Neuronal stem cell (in vitro differentiated cells): ENCODE measurements around the gene TNFSF18.

Experiments
- DNase-seq: peaks from one replicate; pipeline ENCODE4 v3.0.0-alpha.2; 2013; ENCODE audit warnings: low spot score
- H2AFZ ChIP-seq: one replicate; pipeline ENCODE4 v1.6.1; 2013; ENCODE audit warnings: mild to moderate bottlenecking, low read length, inconsistent platforms
- H2AK5ac ChIP-seq: 2 replicates; pipeline ENCODE4 v1.6.1; 2013; ENCODE audit warnings: low read depth, mild to moderate bottlenecking, inconsistent platforms, low read length, moderate library complexity, mixed read lengths
- H2BK120ac ChIP-seq: 2 replicates; pipeline ENCODE4 v1.6.1; 2013; ENCODE audit warnings: low read depth, mild to moderate bottlenecking, inconsistent platforms, low read length, moderate library complexity, mixed read lengths
- H2BK12ac ChIP-seq: one replicate; pipeline ENCODE4 v1.6.1; 2013; ENCODE audit warnings: low read length, inconsistent platforms
- H2BK15ac ChIP-seq: 2 replicates; pipeline ENCODE4 v1.6.1; 2013; ENCODE audit warnings: mild to moderate bottlenecking, low read length, inconsistent platforms, mixed read lengths
- H2BK5ac ChIP-seq: one replicate; pipeline ENCODE4 v1.6.1; 2013; ENCODE audit warnings: inconsistent platforms, mild to moderate bottlenecking, low read length, moderate library complexity
- H3K14ac ChIP-seq: one replicate; pipeline ENCODE4 v1.6.1; 2013; ENCODE audit warnings: low read length, inconsistent platforms
- H3K18ac ChIP-seq: 2 replicates; pipeline ENCODE4 v1.6.1; 2013; ENCODE audit warnings: low read length, inconsistent platforms
- H3K23ac ChIP-seq: 2 replicates; pipeline ENCODE4 v1.6.1; 2013; ENCODE audit warnings: low read depth, mild to moderate bottlenecking, mixed read lengths, low read length, inconsistent platforms; ENCODE audit not compliant: poor library complexity
- H3K27ac ChIP-seq: replicated peaks from 3 replicates; pipeline ENCODE4 v1.5.1; 2013; ENCODE audit warnings: low read length, inconsistent platforms
- H3K27me3 ChIP-seq, 3 experiments: 2 replicates each; pipeline ENCODE4 v1.6.1; 2013; ENCODE audit warnings: low read length in 3 of 3, mild to moderate bottlenecking in 2 of 3, inconsistent platforms in 1 of 3, low read depth in 1 of 3, mixed read lengths in 1 of 3, moderate library complexity in 1 of 3; ENCODE audit not compliant: control insufficient read depth in 3 of 3, insufficient read depth in 3 of 3
- H3K36me3 ChIP-seq, 2 donors: replicated peaks in 1 of 2; 2 replicates each; pipeline ENCODE4 v1.6.1; 2013; ENCODE audit warnings: low read length in 2 of 2; ENCODE audit not compliant: control insufficient read depth in 2 of 2, insufficient read depth in 2 of 2
- H3K4ac ChIP-seq: 2 replicates; pipeline ENCODE4 v1.6.1; 2013; ENCODE audit warnings: inconsistent platforms, mild to moderate bottlenecking, low read length, moderate library complexity
- H3K4me1 ChIP-seq, 2 donors: 1 replicate in 1 of 2; 2 replicates in 1 of 2; pipeline ENCODE4 v1.6.1; 2013; ENCODE audit warnings: low read length in 2 of 2, low read depth in 1 of 2; ENCODE audit not compliant: control insufficient read depth in 2 of 2, insufficient read depth in 1 of 2
- H3K4me2 ChIP-seq: one replicate; pipeline ENCODE4 v1.6.1; 2013; ENCODE audit warnings: mild to moderate bottlenecking, low read length, inconsistent platforms; ENCODE audit not compliant: insufficient read depth, poor library complexity, severe bottlenecking
- H3K4me3 ChIP-seq, 2 donors: 2 replicates each; pipeline ENCODE4 v1.5.1; 2013; ENCODE audit warnings: low read length in 2 of 2, mild to moderate bottlenecking in 2 of 2, inconsistent platforms in 1 of 2, moderate library complexity in 1 of 2
- H3K79me1 ChIP-seq: one replicate; pipeline ENCODE4 v1.6.1; 2013; ENCODE audit warnings: low read depth, mild to moderate bottlenecking, inconsistent platforms, low read length, moderate library complexity
- H3K9ac ChIP-seq: one replicate; pipeline ENCODE4 v1.6.1; 2013; ENCODE audit warnings: mild to moderate bottlenecking, low read depth, low read length, inconsistent platforms; ENCODE audit not compliant: poor library complexity
- H3K9me3 ChIP-seq, 2 donors: replicated peaks in 1 of 2; 2 replicates each; pipeline versions ENCODE3 to v1.6.1; 2013; ENCODE audit warnings: low read length in 2 of 2, mild to moderate bottlenecking in 2 of 2, inconsistent platforms in 1 of 2, low read depth in 1 of 2, mixed read lengths in 1 of 2, moderate library complexity in 1 of 2; ENCODE audit not compliant: control insufficient read depth in 2 of 2, insufficient read depth in 1 of 2
- H4K8ac ChIP-seq: one replicate; pipeline ENCODE4 v1.6.1; 2013; ENCODE audit warnings: low read depth, mild to moderate bottlenecking, inconsistent platforms, low read length, moderate library complexity
- H4K91ac ChIP-seq: one replicate; pipeline ENCODE4 v1.6.1; 2013; ENCODE audit warnings: low read length, low read depth, mild to moderate bottlenecking, inconsistent platforms; ENCODE audit not compliant: poor library complexity
- WGBS, 2 donors: extraction: QIAGEN DNeasy Blood & Tissue Kit; methylation state at CpG; one replicate each; pipeline ENCODE4 v1.1.7; 2013; ENCODE audit warnings: missing lambda C conversion rate in 2 of 2, mixed read lengths in 1 of 2; ENCODE audit not compliant: insufficient read length in 2 of 2, insufficient replicate concordance in 1 of 2; ENCODE audit errors: extremely low coverage in 2 of 2; 5-methylcytosine and 5-hydroxymethylcytosine counted together

The TNFSF18 gene

GRCh38 chr1:173095632-173096031 is 44.9 kb upstream of the TNFSF18 start:
- no peak overlapping the region for H3K9ac ChIP-seq
- no peak overlapping the region for H3K18ac ChIP-seq
- H2BK5ac ChIP-seq = no peak overlapping the region
- no peak for DNase-seq
- H3K79me1 ChIP-seq = peaks cover 2% of the 10 kb centered on the region
- no peak overlapping the region for H4K8ac ChIP-seq
- no peak overlapping the region for H2BK15ac ChIP-seq
- no peak overlapping the region for H3K4me2 ChIP-seq
- no CpG with 5 or more reads among the region's 6 CpGs for WGBS, 2 donors
- H3K23ac ChIP-seq = no peak overlapping the region
- H3K27me3 ChIP-seq = no peaks in the 10 kb centered on the region
- no peak overlapping the region for H2BK120ac ChIP-seq
- H3K27ac ChIP-seq = no peak overlapping the region
- no peak overlapping the region for H2AK5ac ChIP-seq
- H3K14ac ChIP-seq = no peak overlapping the region
- no peak overlapping the region for H3K4ac ChIP-seq
- no peak overlapping the region for H3K4me3 ChIP-seq
- H3K36me3 ChIP-seq = no peaks in the 10 kb centered on the region
- no peak overlapping the region for H2AFZ ChIP-seq
- H4K91ac ChIP-seq = no peak overlapping the region
- no peaks in the 10 kb centered on the region for H3K9me3 ChIP-seq
- H2BK12ac ChIP-seq = no peak overlapping the region
- H3K4me1 ChIP-seq = no peaks in the 10 kb centered on the region

DNA sequence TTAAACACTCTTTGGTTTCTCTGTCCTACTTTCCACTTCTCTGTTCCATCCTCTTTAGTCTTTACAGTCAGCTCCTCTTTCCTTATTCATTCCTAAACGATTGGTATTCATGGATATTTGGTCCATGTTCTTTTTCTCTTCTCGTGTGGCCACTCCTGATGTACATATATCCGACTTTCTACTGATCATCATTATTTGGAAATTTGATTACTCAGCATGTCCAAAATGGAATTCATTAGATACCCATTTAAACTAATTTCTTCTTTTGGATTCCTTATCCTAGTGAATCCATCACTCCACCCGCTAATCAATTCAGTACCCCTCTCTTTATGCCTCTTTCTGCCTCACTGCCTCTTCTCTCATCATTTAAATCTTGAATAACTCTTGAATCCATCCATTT is 43.8 kb upstream of the TNFSF18 start:
- H3K4me2 ChIP-seq = no peak overlapping the region
- no peak for DNase-seq
- no CpG with 5 or more reads among the region's 4 CpGs for WGBS, 2 donors
- H4K8ac ChIP-seq = no peak overlapping the region
- no peak overlapping the region for H2AFZ ChIP-seq
- no peaks in the 10 kb centered on the region for H3K4me1 ChIP-seq
- no peaks in the 10 kb centered on the region for H3K27me3 ChIP-seq
- no peak overlapping the region for H3K9ac ChIP-seq
- no peaks in the 10 kb centered on the region for H3K79me1 ChIP-seq
- no peak overlapping the region for H4K91ac ChIP-seq
- H2BK15ac ChIP-seq = no peak overlapping the region
- no peak overlapping the region for H2AK5ac ChIP-seq
- no peak overlapping the region for H2BK12ac ChIP-seq
- H3K18ac ChIP-seq = no peak overlapping the region
- no peak overlapping the region for H3K4me3 ChIP-seq
- H3K36me3 ChIP-seq = no peaks in the 10 kb centered on the region
- H3K27ac ChIP-seq = no peak overlapping the region
- H3K14ac ChIP-seq = no peak overlapping the region
- H3K9me3 ChIP-seq = no peaks in the 10 kb centered on the region
- no peak overlapping the region for H3K23ac ChIP-seq
- no peak overlapping the region for H2BK5ac ChIP-seq
- no peak overlapping the region for H2BK120ac ChIP-seq
- no peak overlapping the region for H3K4ac ChIP-seq

- H3K9me3 ChIP-seq = no peaks in the 10 kb centered on the region
- DNase-seq = no peak
- H4K91ac ChIP-seq = no peak overlapping the region
- no peak overlapping the region for H2BK15ac ChIP-seq
- no peak overlapping the region for H3K18ac ChIP-seq
- H3K27me3 ChIP-seq = no peaks in the 10 kb centered on the region
- no peak overlapping the region for H3K4me3 ChIP-seq
- no peak overlapping the region for H2BK120ac ChIP-seq
- no peak overlapping the region for H3K9ac ChIP-seq
- H4K8ac ChIP-seq = no peak overlapping the region
- no peak overlapping the region for H3K4me2 ChIP-seq
- no peak overlapping the region for H3K27ac ChIP-seq
- no peak overlapping the region for H2AFZ ChIP-seq
- no peak overlapping the region for H3K4ac ChIP-seq
- H2BK5ac ChIP-seq = no peak overlapping the region
- no peak overlapping the region for H3K23ac ChIP-seq
- H2AK5ac ChIP-seq = no peak overlapping the region
- no peaks in the 10 kb centered on the region for H3K4me1 ChIP-seq
- H3K14ac ChIP-seq = no peak overlapping the region
- H3K79me1 ChIP-seq = no peaks in the 10 kb centered on the region
- no peak overlapping the region for H2BK12ac ChIP-seq
- H3K36me3 ChIP-seq = no peaks in the 10 kb centered on the region
Observed at GRCh38 chr1:173093691-173094445, 43.1 kb upstream of the TNFSF18 start.

DNA sequence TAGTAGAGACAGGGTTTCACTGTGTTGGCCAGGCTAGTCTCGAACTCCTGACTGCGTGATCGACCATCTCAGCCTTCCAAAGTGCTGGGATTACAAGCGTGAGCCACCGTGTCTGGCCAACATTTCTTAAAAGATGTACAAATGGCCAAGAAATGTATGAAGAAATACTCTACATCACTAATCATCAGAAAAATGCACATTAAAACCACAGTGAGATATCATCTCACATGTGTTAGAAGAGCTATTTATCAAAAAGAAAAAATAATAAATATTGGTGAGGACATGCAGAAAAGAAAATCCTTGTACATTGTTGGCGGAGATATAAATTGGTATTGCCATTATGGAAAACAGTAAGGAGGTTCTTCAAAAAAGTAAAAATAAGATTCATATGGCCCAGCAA is 33.6 kb upstream of the TNFSF18 start:
- no peak overlapping the region for H3K9ac ChIP-seq
- H2AFZ ChIP-seq = no peak overlapping the region
- no peak overlapping the region for H3K23ac ChIP-seq
- WGBS, 2 donors = no CpG with 5 or more reads among the region's 6 CpGs
- H2AK5ac ChIP-seq = no peak overlapping the region
- H3K4me3 ChIP-seq = no peak overlapping the region
- no peak overlapping the region for H2BK12ac ChIP-seq
- H2BK5ac ChIP-seq = no peak overlapping the region
- no peaks in the 10 kb centered on the region for H3K36me3 ChIP-seq
- no peaks in the 10 kb centered on the region for H3K4me1 ChIP-seq
- DNase-seq = no peak
- H4K91ac ChIP-seq = no peak overlapping the region
- no peak overlapping the region for H3K14ac ChIP-seq
- H3K9me3 ChIP-seq = peaks cover 0 to under 1% of the 10 kb centered on the region in 2 donors
- no peak overlapping the region for H3K4ac ChIP-seq
- H3K27me3 ChIP-seq = no peaks in the 10 kb centered on the region
- H2BK15ac ChIP-seq = no peak overlapping the region
- H3K4me2 ChIP-seq = no peak overlapping the region
- no peak overlapping the region for H3K18ac ChIP-seq
- no peak overlapping the region for H3K27ac ChIP-seq
- no peak overlapping the region for H2BK120ac ChIP-seq
- H3K79me1 ChIP-seq = no peaks in the 10 kb centered on the region
- no peak overlapping the region for H4K8ac ChIP-seq
